GM15510 (cell line): Measurements from ENCODE around the gene NVL.

Source experiments
- POLR2A ChIP-seq: IDR thresholded peaks from 3 replicates; pipeline ENCODE4 v1.6.1; 2011; ENCODE audit warnings: borderline replicate concordance; ENCODE audit not compliant: insufficient read length; ENCODE audit errors: extremely low read depth

The NVL gene

DNA sequence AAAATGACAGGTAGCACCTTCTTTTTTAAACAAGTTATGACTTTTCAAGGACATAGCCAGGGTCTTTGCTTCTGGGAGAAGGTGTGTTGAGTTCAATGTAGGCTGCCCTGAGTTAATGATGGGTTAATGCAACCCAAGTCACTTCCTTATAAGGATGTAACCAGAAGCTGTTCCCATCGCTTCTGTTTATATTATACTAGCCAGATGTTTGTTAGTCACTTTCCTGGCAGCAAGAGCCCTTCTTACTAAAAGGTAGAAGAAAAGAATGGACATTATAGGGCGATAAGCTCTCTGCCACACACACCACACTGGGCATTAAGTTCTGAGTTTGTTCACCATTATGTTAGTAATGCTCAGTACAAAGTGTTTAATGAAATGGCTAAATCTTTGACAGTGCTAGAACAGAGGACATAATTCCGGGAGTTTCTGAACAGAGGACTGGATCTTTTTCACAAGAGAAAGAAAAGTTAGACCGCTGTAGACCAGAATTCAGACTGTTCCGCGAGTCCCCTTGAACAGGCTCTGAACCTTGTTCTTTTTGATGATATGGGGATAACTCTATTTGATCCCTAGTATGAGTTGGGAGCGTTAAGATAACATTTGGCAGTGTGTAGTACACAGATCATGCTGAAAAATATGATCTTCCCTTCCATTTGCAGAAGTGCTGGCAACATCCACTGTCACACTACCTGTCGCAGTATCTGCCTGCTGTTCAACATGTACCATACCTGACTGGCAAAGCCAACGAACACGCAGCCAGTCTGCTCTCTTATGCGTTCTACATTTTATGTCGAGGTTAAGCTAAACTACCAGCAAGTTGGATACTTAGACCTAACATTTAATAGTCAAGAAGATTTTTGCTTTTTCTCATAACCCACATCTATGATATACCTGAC is 105.9 kb downstream of the NVL start:
- no peak for TF ChIP-seq POLR2A

DNA sequence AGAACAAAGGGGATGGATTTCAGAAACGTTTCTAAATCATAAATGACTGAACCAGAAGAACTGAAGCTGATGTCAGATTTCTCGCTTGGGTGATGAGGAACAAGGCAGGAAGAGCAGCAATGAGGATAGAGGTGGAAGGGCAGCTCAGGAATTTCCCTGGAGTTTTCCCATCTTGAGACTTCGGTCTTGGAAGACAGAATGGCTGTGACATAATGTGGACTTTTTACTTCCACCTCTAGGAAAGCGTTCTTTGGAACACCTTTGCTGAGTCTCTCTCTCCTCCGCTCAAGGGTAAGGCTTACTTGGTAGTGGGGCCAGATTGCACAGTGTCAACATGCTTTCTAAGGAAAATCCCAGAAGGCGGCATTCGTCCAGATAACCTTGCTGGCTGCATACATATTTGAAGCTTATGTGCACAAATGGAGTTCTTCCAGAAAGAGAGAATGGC is 110.3 kb downstream of the NVL start:
- TF ChIP-seq POLR2A = no peak

DNA sequence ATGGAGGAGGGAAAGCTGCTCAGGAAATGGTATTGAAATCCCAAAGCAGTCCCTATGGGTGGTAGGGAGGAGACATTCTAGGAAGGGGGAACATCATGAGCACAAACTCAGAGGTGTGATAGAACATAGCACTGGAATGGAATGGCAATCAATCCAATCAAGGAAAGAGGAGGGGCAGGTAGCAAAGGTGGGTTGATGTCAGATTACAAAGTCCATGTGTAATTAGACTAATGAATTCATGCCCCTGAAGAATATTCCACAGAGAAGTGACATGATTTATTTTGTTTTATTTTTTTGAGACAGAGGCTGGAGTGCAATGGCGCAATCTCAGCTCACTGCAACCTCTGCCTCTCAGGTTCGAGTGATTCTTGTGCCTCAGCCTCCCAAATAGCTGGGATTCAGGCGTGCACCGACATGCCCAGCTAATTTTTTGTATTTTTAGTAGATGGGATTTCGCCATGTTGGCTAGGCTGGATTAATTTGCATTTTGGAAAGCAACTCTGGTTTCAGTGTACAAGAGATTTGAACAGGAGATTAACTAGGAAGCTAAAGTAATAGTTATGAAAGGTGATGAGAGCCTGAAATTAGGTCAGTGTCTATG is 110.9 kb downstream of the NVL start:
- no peak for TF ChIP-seq POLR2A

DNA sequence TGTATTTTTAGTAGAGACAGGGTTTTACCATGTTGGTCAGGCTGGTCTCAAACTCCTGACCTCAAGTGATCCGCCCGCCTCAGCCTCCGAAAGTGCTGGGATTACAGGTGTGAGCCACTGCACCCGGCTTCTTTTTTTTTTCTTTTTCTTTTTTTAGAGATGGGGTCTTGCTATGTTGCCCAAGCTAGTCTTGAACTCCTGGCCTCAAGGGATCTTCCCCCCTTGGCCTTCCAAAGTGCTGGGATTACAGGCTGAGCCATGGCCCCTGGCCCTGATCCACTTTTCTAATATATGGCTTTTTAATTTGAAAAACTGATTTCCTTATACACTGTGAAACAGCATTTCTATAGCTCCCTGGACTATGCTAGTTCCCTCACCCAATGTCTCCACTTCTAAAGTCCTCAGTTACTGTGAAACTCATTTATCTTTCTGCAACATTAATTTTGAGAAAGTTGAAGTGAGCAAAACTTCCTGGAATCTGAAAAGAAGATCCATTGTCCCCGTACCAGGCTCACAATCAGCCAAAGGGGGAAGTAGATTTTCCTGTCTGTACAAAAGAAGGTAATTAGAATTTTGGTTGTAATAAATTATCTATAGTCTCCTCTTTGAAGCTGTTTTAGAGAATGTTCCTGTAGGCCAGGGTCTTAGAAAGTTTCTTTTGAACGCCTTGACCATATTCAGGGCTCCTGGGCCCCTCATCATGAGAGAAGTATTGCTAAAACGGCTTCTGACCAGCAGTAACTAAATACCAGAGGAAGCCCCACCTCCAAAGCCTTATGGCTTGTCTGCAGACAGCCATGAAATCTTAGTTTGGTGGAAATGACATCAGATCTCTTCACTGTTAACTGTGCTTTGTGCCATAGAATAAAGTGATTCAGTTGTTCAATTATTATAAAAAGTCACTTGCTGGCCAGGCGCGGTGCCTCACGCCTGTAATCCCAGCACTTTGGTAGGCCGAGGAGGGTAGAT is 112.0 kb downstream of the NVL start:
- TF ChIP-seq POLR2A = no peak

DNA sequence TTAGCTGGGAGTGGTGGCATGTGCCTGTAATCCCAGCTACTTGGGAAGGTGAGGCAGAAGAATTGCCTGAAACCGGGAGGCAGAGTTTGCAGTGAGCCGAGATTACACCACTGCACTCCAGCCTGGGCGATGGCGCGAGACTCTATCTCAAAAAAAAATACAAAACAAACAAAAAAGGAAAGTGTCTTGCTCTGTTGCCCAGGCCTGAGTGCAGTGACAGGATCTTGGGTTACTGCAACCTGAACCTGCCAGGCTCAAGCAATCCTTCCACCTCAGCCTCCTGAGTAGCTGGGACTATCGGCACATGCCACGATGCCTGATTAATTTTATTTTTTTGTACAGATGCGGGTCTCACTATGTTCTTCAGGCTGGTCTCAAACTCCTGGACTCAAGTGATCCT is 113.6 kb downstream of the NVL start:
- TF ChIP-seq POLR2A = no peak

DNA sequence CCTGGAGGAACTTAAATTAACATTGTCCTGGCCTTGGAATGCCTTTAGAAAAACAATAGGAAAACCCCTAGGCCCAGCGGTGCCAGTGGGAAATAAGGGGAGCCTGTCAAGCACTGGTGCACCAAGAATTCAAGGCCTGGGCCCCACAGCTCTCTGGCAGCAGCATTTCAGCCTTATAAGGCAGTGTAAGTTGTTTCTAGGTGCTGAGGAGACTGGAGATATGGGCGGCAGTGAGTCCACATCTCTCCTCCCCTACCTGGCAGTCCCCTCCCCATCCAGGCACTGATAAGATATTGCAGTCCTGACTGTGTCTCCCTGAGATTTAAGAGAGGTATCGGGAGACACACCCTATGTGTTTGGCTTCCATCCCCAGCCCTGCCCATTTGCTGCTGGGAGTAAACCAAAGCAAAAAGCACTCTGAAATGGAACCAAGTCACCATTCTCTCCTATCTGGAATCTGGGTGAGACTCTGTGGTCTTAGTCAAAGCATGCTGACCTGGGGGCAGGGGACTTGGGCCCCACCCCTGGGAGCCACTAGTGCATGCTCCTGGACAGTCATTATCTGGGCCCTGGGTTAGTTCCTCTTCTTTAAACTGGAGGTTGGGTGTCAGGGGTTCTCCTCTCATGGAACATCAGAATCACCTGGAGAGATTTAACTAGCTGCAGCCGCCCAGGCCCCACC is 116.4 kb downstream of the NVL start:
- no peak for TF ChIP-seq POLR2A

DNA sequence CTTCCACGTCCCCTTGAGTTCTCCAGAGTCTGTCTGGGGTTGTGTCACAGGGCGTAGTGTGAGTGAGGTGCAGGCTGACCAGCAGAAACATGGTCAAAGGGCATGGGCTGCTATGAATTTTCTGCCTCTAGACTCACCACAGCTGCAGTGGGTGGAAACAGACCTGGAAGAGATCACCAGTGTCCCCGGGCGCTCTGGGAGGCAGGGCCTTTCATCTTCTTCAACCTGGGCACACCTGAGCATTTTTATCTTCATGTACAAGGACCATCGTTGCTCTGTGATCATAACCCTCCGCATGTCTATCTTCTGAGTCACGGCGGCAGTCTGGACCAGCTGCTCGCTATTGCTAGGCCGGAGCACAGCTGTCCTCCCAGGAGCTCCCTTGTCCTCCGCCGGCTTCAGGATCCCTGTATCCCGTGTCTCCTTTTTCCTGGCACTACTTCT is 117.3 kb downstream of the NVL start:
- no peak for TF ChIP-seq POLR2A

DNA sequence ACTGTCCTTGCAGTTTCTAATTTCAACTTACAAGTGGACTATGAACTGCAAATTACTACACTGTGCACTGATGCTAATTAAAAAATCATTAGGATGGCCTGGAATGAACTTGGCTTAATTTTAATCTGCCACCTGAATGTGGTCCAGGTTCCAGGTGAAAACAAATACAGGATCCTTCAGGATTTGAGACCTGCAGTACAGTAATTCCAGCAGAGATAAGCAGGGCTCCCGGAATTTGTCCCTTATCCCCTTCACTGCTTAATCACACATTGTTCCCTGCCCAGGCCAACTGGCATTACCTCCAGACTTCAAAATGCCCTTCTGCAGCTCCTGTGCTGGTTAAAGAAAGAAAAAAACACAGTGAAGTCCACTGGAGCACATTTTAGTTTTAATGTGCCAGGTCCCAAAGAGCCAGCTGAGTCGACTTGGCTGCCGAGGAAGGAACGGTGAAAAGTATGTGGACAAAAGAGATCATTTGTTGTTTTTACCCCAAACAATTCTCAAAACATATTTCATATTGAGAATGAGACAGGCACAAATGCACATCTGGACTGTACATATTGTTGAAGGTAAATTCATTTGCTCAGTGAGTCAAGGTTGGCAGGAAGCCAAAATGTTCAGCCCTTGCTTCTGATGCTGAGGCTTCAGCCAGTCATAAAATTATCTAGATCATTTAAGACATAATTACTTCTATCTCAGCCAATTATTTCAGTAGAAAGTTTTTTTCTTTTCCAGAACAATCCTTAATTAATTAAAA is 118.6 kb downstream of the NVL start:
- no peak for TF ChIP-seq POLR2A

DNA sequence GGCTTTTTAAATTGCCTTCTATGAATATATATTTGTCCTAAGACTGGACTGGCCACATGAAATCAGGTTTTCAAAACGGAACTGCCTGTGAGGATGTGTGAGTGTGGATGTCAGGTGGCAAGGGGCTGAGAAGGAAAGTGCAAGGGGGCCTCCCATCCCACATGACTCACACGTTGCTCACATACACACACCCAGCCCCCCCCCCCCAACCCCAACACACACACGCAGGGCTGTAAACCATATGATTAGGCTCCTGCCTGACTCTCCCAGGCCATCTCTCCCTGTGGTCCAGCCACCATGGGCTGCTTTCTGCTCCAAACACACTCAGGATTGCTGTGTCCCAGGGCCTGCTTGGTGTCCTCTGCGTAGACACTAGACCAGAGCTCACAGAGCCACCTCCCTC is 124.5 kb downstream of the NVL start:
- TF ChIP-seq POLR2A = no peak

DNA sequence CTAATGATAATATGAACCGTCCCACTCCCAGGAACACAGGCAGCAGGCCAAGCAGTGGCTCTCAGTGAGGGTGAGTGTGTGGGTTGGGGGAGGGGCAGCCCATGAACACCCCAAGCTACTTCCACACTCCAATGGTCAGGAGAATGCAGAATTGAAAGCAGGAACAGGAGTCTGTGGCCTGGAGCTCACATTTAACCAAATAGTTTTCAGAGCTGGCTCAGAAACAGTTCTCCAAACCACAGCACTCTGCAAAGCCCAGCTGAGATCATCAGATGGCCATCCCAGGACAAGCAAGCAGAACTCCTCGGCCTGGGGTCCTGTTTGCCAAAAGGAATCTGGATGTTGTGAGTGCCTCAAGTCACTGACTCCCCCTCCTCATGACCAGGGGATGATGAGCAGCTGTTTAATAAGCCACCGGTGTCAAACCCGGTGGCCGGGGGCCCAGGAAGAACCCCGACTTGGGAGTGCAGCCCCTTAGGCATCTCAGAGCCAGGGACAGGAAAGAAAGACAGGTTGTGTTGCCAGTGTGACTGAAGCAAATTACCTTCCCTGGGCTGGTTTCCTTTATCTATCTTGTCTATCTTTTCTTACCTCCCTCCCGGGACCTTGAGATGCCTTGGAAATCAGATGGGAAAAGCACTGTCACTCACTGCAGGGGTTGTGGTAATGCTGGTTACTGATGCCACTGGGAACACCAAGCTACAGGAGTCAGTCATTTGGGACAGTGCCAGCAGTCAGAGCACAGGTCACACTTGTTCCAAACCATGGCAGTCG is 126.5 kb downstream of the NVL start:
- no peak for TF ChIP-seq POLR2A

DNA sequence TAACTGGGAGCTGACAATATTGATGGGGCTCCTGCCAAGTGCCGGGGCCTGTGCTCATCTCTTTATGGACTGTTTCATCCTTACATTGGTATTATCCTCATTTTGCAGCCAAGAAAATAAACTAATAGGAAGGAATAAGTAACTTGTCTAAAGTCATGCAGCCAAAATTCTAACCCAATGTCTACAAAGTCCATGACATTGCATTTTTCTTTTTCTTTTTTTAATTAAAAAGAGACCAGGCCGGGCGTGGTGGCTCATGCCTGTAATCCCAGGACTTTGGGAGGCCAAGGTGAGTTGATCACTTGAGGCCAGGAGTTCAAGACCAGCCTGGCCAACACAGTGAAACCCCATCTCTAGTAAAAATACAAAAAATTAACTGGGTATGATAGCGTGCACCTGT is 128.1 kb downstream of the NVL start:
- no peak for TF ChIP-seq POLR2A

DNA sequence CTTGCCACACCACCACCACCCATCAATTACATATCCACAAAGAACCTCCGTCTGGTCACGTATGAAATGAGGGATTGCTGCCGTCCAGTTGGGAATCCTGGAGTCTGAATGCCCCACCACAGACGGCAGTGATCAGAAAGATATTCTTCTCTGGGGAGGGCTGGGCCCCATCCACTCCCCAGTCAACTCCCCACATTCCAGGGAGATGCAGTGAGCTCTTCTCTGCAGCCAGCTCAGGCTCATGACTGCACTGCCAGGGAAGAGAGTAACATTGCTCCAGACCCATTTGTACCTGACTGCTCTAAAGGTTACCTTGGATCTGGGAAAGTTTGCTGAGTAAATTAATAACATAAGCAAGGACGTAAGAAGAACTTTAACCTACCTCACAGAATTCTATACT is 128.6 kb downstream of the NVL start:
- no peak for TF ChIP-seq POLR2A

DNA sequence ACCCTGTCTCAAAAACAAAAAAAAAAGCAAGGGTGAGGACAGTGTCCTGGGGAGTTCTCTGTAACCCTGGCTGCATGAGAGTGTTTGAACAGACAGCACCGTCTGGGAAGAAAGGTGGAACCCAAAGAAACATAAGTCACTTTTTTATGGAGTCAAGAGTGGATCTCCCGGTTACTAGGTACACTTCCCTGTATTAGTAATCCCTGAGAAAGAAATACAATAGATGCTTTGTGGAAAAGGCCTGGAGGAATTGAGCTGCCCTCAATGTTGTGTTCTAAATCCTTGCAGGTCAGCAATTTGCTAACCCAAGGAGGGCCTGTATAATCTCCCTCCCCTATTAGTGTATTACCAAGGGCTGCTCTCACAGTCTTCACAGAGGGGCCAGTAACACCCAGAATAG is 130.3 kb downstream of the NVL start:
- TF ChIP-seq POLR2A = no peak
